Measurements from ENCODE around the gene ARID5B.

ARID5B gene

DNA sequence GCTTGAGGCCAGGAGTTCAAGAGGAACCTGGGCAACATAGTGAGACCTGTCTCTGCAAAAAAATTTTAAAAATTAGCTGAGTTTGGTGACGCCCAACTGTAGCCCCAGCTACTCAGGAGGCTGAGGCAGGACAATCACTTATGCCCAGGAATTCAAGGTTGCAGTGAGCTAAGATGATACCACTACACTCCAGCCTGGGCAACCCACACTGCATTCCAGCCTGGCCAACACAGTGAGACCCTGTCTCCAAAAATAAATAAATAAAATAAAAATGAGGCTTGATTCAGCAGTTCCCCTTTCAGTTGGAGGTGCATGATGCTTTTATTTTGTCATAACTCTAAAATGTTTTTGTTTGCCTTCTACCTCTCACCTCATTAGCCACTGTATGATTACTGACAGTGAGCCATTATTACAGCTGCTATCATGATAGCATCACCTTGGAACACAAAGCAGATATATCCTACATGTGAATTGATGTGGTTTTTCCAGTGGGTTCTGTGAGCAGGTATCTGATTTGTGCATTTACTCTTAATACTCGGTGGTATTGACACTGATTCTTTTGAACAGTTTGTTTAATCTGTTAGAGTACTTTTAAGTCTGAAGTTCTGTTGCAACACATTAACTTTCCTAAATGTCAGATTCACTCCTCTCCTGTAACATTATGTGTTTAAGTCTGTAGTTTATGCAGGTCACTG, 49.1 kb downstream of the ARID5B start:
- H3K4me1 ChIP-seq (ENCODE audit: insufficient read depth, low read length) = peaks cover 5% of the 10 kb centered on the region
- H3K9me3 ChIP-seq (ENCODE audit: low read length) = no peaks in the 10 kb centered on the region
- H3K36me3 ChIP-seq (ENCODE audit: insufficient read depth, low read length) = no peaks in the 10 kb centered on the region
- no peak overlapping the region for H3K9ac ChIP-seq (ENCODE audit: low read length)
- no peak overlapping the region for H3K27ac ChIP-seq (ENCODE audit: low read depth, low read length)
- H3K4me3 ChIP-seq (ENCODE audit: low read depth in 1 of 2, low read length in 2 of 2) = no peak overlapping the region
- no peaks in the 10 kb centered on the region for H3K27me3 ChIP-seq (ENCODE audit: control insufficient read depth in 1 of 2, insufficient read depth in 2 of 2, low read length in 2 of 2)

DNA sequence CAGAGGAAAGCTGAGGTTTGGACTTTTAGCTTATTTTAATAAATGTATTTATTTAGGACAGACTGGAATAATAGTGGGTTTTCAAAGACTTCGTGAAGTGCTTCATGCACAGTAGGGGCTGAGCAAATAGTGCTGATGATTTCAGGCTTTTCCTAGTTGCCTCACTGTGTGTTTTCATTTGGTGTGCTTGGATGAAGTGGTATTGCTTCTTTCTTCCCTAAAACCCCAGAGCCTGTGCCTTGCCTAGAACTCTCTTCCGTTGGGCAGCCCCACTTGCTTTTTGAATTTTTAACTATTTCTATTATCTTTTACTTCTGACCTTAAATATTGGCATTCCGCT, 49.6 kb downstream of the ARID5B start:
- H3K4me1 ChIP-seq (ENCODE audit: insufficient read depth, low read length) = peaks cover 5% of the 10 kb centered on the region
- no peaks in the 10 kb centered on the region for H3K36me3 ChIP-seq (ENCODE audit: insufficient read depth, low read length)
- no peak overlapping the region for H3K9ac ChIP-seq (ENCODE audit: low read length)
- H3K4me3 ChIP-seq (ENCODE audit: low read depth in 1 of 2, low read length in 2 of 2) = no peak overlapping the region
- H3K27me3 ChIP-seq (ENCODE audit: control insufficient read depth in 1 of 2, insufficient read depth in 2 of 2, low read length in 2 of 2) = no peaks in the 10 kb centered on the region
- H3K9me3 ChIP-seq (ENCODE audit: low read length) = no peaks in the 10 kb centered on the region
- H3K27ac ChIP-seq (ENCODE audit: low read depth, low read length) = no peak overlapping the region

DNA sequence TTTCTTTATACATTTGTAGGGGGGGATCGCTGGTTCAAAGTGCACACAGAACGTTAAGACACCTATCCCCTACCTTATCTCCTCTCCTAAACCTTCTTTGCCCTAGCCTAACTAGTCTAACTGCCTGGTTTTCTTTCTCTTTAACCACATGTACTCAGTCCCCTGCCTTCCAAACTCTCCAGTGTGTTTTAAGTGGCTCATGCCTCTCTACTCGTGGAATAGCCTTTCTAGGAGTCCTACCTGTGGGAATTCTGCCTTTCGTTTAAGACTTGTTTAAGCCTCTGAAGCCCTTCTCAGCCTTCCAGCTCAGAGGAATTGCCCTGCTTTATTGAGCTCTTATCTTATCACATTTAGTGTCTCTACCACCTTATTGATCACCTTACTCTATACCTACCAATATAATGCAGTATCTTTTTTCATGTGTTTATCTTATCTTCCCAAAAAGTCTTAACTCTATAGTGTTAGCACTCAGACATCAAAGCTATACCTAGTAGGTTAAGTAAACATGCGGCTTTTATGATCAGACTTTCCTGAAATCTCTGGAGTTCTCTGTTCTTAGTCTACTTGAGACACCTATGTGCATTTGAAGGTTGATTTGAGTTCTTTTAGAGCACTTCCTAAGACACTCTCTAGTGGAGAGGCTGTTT, 50.7 kb downstream of the ARID5B start:
- Histone ChIP-seq H3K4me1 (ENCODE audit: insufficient read depth, low read length) (peaks cover 9% of the 10 kb centered on the region), H3K27me3 (ENCODE audit: control insufficient read depth in 1 of 2, insufficient read depth in 2 of 2, low read length in 2 of 2) (no peaks in the 10 kb centered on the region), H3K4me3 (ENCODE audit: low read depth in 1 of 2, low read length in 2 of 2) (no peak overlapping the region), H3K27ac (ENCODE audit: low read depth, low read length) (no peak overlapping the region), H3K36me3 (ENCODE audit: insufficient read depth, low read length) (no peaks in the 10 kb centered on the region), H3K9me3 (ENCODE audit: low read length) (no peaks in the 10 kb centered on the region), H3K9ac (ENCODE audit: low read length) (no peak overlapping the region)

DNA sequence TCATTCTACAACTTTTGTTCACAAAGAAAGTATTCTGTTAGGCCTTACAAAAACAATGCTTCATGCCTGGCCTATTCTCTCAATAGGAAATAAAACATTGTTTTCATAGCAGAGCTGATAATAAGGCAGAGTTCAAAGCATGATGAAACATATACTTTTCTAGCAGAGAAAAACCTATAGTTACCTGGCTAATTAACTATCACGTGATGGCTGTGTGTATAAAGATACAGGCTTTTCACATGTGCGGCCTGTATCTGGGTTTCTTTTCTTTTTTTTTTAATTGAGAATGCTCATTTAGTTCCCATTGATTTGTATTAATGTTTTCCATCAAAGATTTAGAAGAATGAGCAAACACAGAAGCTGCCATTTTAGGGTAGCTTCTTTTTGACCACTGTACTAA, 51.7 kb downstream of the ARID5B start:
- H3K9me3 ChIP-seq (ENCODE audit: low read length) = no peaks in the 10 kb centered on the region

DNA sequence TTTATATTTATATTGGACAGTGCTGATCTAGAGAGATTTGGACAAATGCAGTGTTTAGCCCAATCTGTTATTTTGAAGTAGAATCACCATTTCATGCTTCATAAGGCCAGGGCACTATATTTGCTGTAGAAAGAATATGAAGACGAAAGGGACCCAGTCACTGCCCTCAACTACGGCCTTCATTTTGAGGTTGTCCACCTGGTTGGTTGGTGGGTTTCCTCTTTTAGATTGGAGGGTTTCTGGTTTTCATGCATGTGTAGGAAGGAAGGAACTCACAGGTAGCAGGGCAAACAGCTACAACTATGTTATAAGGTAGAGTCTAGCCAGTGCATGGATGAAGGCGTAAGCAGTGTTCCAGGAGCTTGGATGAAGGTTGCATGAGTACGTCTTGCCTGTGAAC, 56.3 kb downstream of the ARID5B start:
- Histone ChIP-seq H3K9ac (ENCODE audit: low read length) (no peak overlapping the region), H3K4me3 (ENCODE audit: low read depth in 1 of 2, low read length in 2 of 2) (no peak overlapping the region), H3K27me3 (ENCODE audit: control insufficient read depth in 1 of 2, insufficient read depth in 2 of 2, low read length in 2 of 2) (no peaks in the 10 kb centered on the region), H3K36me3 (ENCODE audit: insufficient read depth, low read length) (no peaks in the 10 kb centered on the region), H3K4me1 (ENCODE audit: insufficient read depth, low read length) (peaks cover 11% of the 10 kb centered on the region), H3K27ac (ENCODE audit: low read depth, low read length) (no peak overlapping the region), H3K9me3 (ENCODE audit: low read length) (no peaks in the 10 kb centered on the region)

More for the DNA sequence above, 51.7 kb downstream of the ARID5B start:
- Histone ChIP-seq H3K27ac (ENCODE audit: low read depth, low read length) (no peak overlapping the region), H3K36me3 (ENCODE audit: insufficient read depth, low read length) (no peaks in the 10 kb centered on the region), H3K4me1 (ENCODE audit: insufficient read depth, low read length) (peaks cover 9% of the 10 kb centered on the region), H3K9ac (ENCODE audit: low read length) (no peak overlapping the region), H3K27me3 (ENCODE audit: control insufficient read depth in 1 of 2, insufficient read depth in 2 of 2, low read length in 2 of 2) (no peaks in the 10 kb centered on the region), H3K4me3 (ENCODE audit: low read depth in 1 of 2, low read length in 2 of 2) (no peak overlapping the region)

DNA sequence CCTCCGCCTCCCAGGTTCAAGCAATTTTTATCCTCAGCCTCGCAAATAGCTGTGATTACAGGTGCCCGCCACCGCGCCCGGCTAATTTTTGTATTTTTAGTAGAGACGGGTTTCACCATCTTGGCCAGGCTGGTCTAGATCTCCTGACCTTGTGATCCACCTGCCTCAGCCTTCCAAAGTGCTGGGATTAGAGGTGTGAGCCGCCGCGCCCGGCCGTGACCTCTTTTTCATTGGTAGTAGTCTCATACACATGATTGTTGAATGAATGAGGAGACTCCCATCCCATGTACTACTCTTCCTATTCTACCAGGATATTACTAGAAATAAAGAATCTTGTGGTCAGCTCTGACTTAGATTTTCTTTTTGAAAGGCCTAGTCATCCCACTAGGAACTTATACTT, 56.8 kb downstream of the ARID5B start:
- Histone ChIP-seq H3K27ac (ENCODE audit: low read depth, low read length) (no peak overlapping the region), H3K4me1 (ENCODE audit: insufficient read depth, low read length) (peaks cover 14% of the 10 kb centered on the region)

DNA sequence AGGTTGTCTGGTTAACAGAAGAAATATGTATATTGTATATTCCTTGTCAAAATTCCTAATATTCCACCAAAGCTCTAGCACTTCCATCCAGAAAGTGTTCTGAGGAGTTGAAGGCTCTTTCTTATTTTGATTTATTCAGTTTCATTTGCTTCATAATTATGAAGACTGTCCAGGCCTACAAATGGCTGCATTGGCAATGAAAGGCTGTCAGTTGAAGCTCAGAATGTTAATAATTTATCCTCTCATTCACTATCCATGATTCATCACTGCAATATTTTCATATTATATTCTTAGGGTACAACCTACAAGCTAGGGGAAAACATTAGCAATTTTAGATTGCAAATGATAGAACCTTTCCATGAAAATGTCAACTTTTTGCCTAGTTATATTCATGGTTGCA, 57.3 kb downstream of the ARID5B start:
- no peak overlapping the region for H3K9ac ChIP-seq (ENCODE audit: low read length)
- no peaks in the 10 kb centered on the region for H3K27me3 ChIP-seq (ENCODE audit: control insufficient read depth in 1 of 2, insufficient read depth in 2 of 2, low read length in 2 of 2)
- H3K4me1 ChIP-seq (ENCODE audit: insufficient read depth, low read length) = peaks cover 19% of the 10 kb centered on the region
- no peak overlapping the region for H3K27ac ChIP-seq (ENCODE audit: low read depth, low read length)
- H3K36me3 ChIP-seq (ENCODE audit: insufficient read depth, low read length) = no peaks in the 10 kb centered on the region
- no peaks in the 10 kb centered on the region for H3K9me3 ChIP-seq (ENCODE audit: low read length)
- H3K4me3 ChIP-seq (ENCODE audit: low read depth in 1 of 2, low read length in 2 of 2) = no peak overlapping the region

More for the DNA sequence above, 56.8 kb downstream of the ARID5B start:
- H3K9me3 ChIP-seq (ENCODE audit: low read length) = no peaks in the 10 kb centered on the region
- no peaks in the 10 kb centered on the region for H3K36me3 ChIP-seq (ENCODE audit: insufficient read depth, low read length)
- no peak overlapping the region for H3K9ac ChIP-seq (ENCODE audit: low read length)
- no peaks in the 10 kb centered on the region for H3K27me3 ChIP-seq (ENCODE audit: control insufficient read depth in 1 of 2, insufficient read depth in 2 of 2, low read length in 2 of 2)
- H3K4me3 ChIP-seq (ENCODE audit: low read depth in 1 of 2, low read length in 2 of 2) = no peak overlapping the region

DNA sequence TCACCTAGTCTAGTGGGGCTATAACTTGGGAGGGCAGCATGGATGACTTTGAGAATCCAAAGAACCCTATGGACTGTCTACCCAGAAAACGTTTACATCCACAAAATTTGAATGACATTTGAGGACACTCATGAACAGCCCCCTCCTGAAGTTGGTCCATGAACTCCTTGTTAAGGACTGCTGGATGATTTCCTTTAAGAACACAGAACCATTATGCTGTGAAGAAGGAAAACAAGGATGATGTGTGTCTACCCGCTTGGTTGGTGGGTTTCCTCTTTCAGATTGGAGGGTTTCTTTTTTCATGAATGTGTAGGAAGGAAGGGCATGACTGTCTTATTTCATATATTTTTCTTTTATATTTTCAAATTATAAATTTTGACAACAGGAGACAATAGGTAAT, 58.3 kb downstream of the ARID5B start:
- H3K27ac ChIP-seq (ENCODE audit: low read depth, low read length) = no peak overlapping the region
- no peaks in the 10 kb centered on the region for H3K9me3 ChIP-seq (ENCODE audit: low read length)

DNA sequence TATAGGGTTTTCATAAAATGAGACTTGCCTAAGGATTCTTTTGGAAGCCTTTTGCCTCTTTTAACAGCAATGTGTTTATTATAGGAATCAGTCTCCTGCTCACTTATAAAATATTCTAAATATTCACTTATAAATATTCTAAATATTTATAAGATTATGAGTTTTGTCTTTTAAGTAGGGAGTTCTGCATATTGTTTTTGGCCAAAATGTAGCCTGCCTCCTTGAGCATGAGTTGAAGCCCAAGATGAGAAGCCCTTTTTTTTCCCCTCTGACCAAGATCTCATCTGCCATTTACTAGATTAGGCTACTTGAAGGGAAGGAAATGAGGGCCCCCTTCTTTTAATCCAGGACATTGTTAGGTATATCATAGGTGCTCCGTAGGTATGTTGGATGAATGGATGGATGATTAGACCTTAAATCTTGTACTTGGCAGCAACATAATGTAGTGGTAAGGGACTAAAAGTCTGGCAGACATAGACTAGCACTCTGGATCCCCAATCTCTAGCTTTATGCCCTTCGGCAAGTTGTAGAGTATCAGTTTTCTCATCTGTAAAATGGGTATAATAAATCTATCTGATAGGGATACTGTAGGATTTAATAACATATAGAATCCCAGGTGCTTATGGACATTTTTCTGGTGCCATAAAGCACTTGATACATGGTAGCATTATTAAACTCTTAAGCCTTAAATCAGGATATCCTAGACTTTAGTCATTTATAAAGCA, 59.1 kb downstream of the ARID5B start:
- H3K36me3 ChIP-seq (ENCODE audit: insufficient read depth, low read length) = no peaks in the 10 kb centered on the region
- no peak overlapping the region for H3K9ac ChIP-seq (ENCODE audit: low read length)
- H3K4me1 ChIP-seq (ENCODE audit: insufficient read depth, low read length) = peaks cover 28% of the 10 kb centered on the region
- no peak overlapping the region for H3K27ac ChIP-seq (ENCODE audit: low read depth, low read length)
- no peaks in the 10 kb centered on the region for H3K9me3 ChIP-seq (ENCODE audit: low read length)
- no peak overlapping the region for H3K4me3 ChIP-seq (ENCODE audit: low read depth in 1 of 2, low read length in 2 of 2)
- no peaks in the 10 kb centered on the region for H3K27me3 ChIP-seq (ENCODE audit: control insufficient read depth in 1 of 2, insufficient read depth in 2 of 2, low read length in 2 of 2)

More for the DNA sequence above, 58.3 kb downstream of the ARID5B start:
- H3K4me1 ChIP-seq (ENCODE audit: insufficient read depth, low read length) = peaks cover 28% of the 10 kb centered on the region
- H3K4me3 ChIP-seq (ENCODE audit: low read depth in 1 of 2, low read length in 2 of 2) = no peak overlapping the region
- H3K36me3 ChIP-seq (ENCODE audit: insufficient read depth, low read length) = no peaks in the 10 kb centered on the region
- H3K9ac ChIP-seq (ENCODE audit: low read length) = no peak overlapping the region
- no peaks in the 10 kb centered on the region for H3K27me3 ChIP-seq (ENCODE audit: control insufficient read depth in 1 of 2, insufficient read depth in 2 of 2, low read length in 2 of 2)

DNA sequence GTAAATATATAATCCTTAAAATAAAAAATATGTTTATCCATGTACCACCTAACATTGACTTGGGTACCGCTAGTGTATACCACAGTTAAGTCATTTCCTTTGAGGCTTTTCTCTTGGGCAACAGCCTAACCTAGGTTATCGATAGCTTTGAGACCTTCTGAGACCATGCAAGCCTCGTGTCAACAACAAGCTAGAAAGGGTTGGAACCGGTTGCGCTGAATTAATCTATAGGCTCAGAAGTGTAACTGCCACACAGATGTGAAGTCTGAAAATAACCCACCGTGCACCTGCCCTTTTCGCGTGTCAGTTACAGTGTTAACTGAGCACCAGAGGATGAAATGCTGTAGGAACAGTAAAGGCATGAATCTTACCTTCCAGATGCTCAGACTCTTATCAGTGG, 59.8 kb downstream of the ARID5B start:
- H3K27ac ChIP-seq (ENCODE audit: low read depth, low read length) = no peak overlapping the region
- H3K4me3 ChIP-seq (ENCODE audit: low read depth in 1 of 2, low read length in 2 of 2) = no peak overlapping the region
- no peaks in the 10 kb centered on the region for H3K36me3 ChIP-seq (ENCODE audit: insufficient read depth, low read length)
- no peaks in the 10 kb centered on the region for H3K27me3 ChIP-seq (ENCODE audit: control insufficient read depth in 1 of 2, insufficient read depth in 2 of 2, low read length in 2 of 2)
- no peak overlapping the region for H3K9ac ChIP-seq (ENCODE audit: low read length)
- no peaks in the 10 kb centered on the region for H3K9me3 ChIP-seq (ENCODE audit: low read length)
- peaks cover 28% of the 10 kb centered on the region for H3K4me1 ChIP-seq (ENCODE audit: insufficient read depth, low read length)

DNA sequence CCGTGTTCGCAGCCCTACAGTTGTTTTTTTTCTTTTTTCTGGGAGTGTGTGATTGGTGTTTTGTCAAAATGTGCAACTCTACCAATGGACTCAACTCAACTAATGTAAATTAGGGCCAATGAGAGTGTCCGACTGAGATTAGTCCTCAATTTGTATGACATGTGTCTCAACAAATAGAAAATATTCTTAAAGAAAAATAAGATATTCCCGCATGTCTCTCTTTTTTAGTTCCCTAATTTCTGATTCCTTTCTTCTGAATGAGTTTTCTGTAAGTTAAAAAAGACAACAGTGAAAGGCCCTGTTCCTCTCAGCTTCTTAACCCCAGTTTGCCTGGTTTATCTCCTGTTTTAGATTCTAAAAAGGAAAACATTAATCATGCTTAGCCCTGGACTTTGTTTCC, 61.5 kb downstream of the ARID5B start:
- H3K27me3 ChIP-seq (ENCODE audit: control insufficient read depth in 1 of 2, insufficient read depth in 2 of 2, low read length in 2 of 2) = no peaks in the 10 kb centered on the region
- no peak overlapping the region for H3K9ac ChIP-seq (ENCODE audit: low read length)
- peaks cover 23% of the 10 kb centered on the region for H3K4me1 ChIP-seq (ENCODE audit: insufficient read depth, low read length)
- no peak overlapping the region for H3K4me3 ChIP-seq (ENCODE audit: low read depth in 1 of 2, low read length in 2 of 2)
- no peak overlapping the region for H3K27ac ChIP-seq (ENCODE audit: low read depth, low read length)
- no peaks in the 10 kb centered on the region for H3K9me3 ChIP-seq (ENCODE audit: low read length)
- no peaks in the 10 kb centered on the region for H3K36me3 ChIP-seq (ENCODE audit: insufficient read depth, low read length)
